Body of pancreas (tissue), 4 donors: ENCODE measurements around the gene ABCA5. TPM values are rescaled to one million over a fixed set of nuclear protein-coding genes. Genes with fewer than 3 reads are reported as not detected.

ENCODE experiments used
- ATAC-seq: fragments of 150-250 bp; one replicate; pipeline ENCODE4 v1.9.1; 2016
- DNase-seq, 4 donors: peaks; one replicate each; pipeline ENCODE4 v3.0.0-alpha.2; 2019
- H3K27ac ChIP-seq, 4 donors: fragments of 200-600 bp; sonication (generic); 1 replicate in 3 of 4; 2 replicates in 1 of 4; pipeline versions ENCODE4 v1.5.1 to v1.6.1; 2016 to 2019; ENCODE audit warnings: mild to moderate bottlenecking in 1 of 4, mixed read lengths in 1 of 4, moderate library complexity in 1 of 4
- H3K27me3 ChIP-seq, 2 donors: fragments of 200-600 bp; sonication (generic); one replicate each; pipeline ENCODE4 v1.6.0; 2016; ENCODE audit warnings: mild to moderate bottlenecking in 1 of 2
- H3K36me3 ChIP-seq, 2 donors: fragments of 200-600 bp; sonication (generic); replicated peaks in 1 of 2; 2 replicates each; pipeline ENCODE4 v1.5.1; 2016; ENCODE audit warnings: low read depth in 2 of 2; ENCODE audit not compliant: insufficient read depth in 1 of 2
- H3K4me1 ChIP-seq: fragments of 200-600 bp; sonication (generic); one replicate; pipeline ENCODE4 v1.6.0; 2016
- H3K4me3 ChIP-seq, 2 donors: fragments of 200-600 bp; sonication (generic); 1 replicate in 1 of 2; 2 replicates in 1 of 2; pipeline ENCODE4 v1.5.1; 2016 to 2019
- H3K9me3 ChIP-seq, 3 donors: fragments of 200-600 bp; sonication (generic); 1 replicate in 2 of 3; 2 replicates in 1 of 3; pipeline ENCODE4 v1.5.1; 2016
- POLR2A ChIP-seq, 3 donors: fragments of 450-650 bp; IDR thresholded peaks; one replicate each; pipeline ENCODE4 v1.6.1; 2016; ENCODE audit warnings: antibody characterized with exemption in 3 of 3, mild to moderate bottlenecking in 2 of 3
- whole genome bisulfite sequencing, 2 donors: methylation state at CpG; one replicate each; pipeline ENCODE4 v1.1.5; 2017; 5-methylcytosine and 5-hydroxymethylcytosine counted together
- intact Hi-C: fragments of 100-400 bp; cut with DNase I; formaldehyde crosslinking; loops from one replicate; pipeline ENCODE4 v1.15.1; 2023
- total RNA-seq, 2 donors: library from RNA; depleted of rRNA; stranded (reverse); fragments of >200 nt; gene quantifications; one replicate each; pipeline ENCODE4 v1.1.0, GENCODE V29; 2016
- TF ChIP-seq, protein P1 (sequence below), 7 experiments: fragments of 450-650 bp in 4 of 7; fragments of 200-600 bp in 3 of 7; sonication (generic) in 3 of 7; IDR thresholded peaks; one replicate each; pipeline ENCODE4 v1.5.1; 2016 to 2019; ENCODE audit warnings: antibody characterized with exemption in 7 of 7

The ABCA5 gene
- total RNA-seq, 2 donors from 2014 or later: 93.4 to 104 TPM

DNA sequence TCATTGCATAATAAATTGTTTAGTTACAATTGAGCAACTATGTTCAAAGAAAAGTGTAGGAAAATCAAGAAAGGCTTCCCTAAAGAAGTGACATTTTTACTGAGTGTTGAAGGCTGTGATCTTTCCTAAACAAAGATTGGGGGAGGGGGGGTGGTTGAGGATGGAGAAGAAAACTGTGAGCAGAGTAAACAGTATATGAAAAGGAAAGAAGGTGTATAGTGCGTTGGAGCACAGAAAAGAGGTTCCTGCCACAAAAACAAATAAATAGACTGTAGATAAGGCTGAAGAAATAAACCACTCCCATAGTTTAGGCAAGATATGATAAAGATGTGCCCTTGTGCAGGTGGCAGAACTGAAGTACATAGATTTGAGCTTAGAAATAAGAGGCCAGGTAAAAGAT, 106.8 kb downstream of the ABCA5 start:
- Histone ChIP-seq H3K27ac (no peak overlapping the region), H3K4me3 (no peak overlapping the region), H3K27me3 (no peaks in the 10 kb centered on the region), H3K9me3 (no peaks in the 10 kb centered on the region), H3K36me3 (no peaks in the 10 kb centered on the region), H3K4me1 (no peaks in the 10 kb centered on the region)
- ATAC-seq (no peak), DNase-seq (no peak)
- intact Hi-C loops: no loop called here
- no peak for TF ChIP-seq POLR2A (IDR thresholded peaks at IDR 0.05)
- TF ChIP-seq, protein P1, sequence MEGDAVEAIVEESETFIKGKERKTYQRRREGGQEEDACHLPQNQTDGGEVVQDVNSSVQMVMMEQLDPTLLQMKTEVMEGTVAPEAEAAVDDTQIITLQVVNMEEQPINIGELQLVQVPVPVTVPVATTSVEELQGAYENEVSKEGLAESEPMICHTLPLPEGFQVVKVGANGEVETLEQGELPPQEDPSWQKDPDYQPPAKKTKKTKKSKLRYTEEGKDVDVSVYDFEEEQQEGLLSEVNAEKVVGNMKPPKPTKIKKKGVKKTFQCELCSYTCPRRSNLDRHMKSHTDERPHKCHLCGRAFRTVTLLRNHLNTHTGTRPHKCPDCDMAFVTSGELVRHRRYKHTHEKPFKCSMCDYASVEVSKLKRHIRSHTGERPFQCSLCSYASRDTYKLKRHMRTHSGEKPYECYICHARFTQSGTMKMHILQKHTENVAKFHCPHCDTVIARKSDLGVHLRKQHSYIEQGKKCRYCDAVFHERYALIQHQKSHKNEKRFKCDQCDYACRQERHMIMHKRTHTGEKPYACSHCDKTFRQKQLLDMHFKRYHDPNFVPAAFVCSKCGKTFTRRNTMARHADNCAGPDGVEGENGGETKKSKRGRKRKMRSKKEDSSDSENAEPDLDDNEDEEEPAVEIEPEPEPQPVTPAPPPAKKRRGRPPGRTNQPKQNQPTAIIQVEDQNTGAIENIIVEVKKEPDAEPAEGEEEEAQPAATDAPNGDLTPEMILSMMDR (IDR thresholded peaks at IDR 0.05): no peak
- WGBS, 2 donors: 22 to 35% methylated on average over 1 of the region's 1 CpG

DNA sequence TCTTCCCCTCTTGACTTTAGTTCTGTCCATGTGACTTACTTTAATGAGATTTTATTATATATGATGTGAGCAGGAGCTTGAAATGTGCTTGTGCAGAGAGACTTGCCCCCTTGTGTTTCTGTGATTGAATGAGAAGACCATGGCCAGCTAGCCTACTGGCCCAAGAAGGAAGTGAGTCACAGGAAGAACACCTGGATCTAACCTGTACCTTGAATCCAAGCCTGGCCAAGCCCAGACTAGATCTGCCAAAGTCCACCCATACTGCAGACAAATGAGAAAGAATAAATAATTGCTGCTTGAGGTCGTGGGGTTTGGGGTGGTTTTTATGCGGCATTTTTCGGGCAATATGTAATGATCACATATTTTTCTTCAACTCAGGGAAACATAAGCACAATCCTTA, 107.9 kb downstream of the ABCA5 start:
- 76 to 86% methylated on average over 3 of the region's 3 CpGs for WGBS, 2 donors
- H3K4me3 ChIP-seq: no peak overlapping the region

DNA sequence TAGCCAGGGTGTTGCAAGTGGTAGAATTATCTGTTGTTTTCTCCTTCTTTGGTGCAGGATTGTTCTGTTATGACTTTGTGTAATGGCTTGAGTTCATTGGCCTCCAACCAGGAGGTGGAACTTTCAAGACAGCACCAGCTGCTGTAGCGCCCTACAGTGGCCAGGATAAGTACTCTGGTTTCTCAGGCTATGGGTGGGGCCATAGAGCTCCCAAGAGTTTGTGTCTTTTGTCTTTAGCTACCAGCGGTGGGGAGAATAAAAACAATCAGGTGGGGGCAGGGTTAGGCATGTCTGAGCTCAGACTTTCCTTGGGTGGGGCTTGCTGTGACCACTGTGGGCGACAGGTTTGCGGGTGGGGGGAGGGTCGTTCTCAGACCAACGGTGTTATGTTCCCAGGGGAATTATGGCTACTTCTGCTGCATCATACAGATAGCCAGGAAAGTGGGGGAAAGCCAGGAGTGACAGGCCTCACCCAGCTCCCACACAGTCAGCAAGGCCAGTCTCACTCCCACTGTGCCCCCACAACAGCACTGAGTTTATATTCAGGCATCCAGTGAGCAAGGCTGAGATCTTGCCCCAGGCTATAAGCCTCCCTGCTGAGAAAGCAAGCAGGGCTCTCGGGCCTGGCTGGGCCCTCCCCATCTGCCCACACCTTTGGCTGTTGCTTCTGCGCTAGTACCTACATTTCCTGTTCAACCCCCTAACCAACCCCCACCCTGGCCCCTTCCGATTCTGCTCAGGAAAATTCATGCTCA, 113.7 kb downstream of the ABCA5 start:
- no peak overlapping the region for H3K4me3 ChIP-seq
- ATAC-seq: no peak
- WGBS, 2 donors: 90% methylated on average over 5 to 9 of the region's 9 CpGs
- H3K27me3 ChIP-seq: no peaks in the 10 kb centered on the region
- no peaks in the 10 kb centered on the region for H3K9me3 ChIP-seq
- no peak for DNase-seq
- no peak for TF ChIP-seq POLR2A (IDR thresholded peaks at IDR 0.05)
- TF ChIP-seq, protein P1 (IDR thresholded peaks at IDR 0.05): no peak
- no peaks in the 10 kb centered on the region for H3K4me1 ChIP-seq
- H3K36me3 ChIP-seq: no peaks in the 10 kb centered on the region
- H3K27ac ChIP-seq: no peak overlapping the region
- intact Hi-C loops: no loop called here

More for the DNA sequence above, 107.9 kb downstream of the ABCA5 start:
- Histone ChIP-seq H3K27ac (no peak overlapping the region), H3K27me3 (no peaks in the 10 kb centered on the region), H3K36me3 (no peaks in the 10 kb centered on the region), H3K4me1 (no peaks in the 10 kb centered on the region), H3K9me3 (no peaks in the 10 kb centered on the region)
- TF ChIP-seq, protein P1 (IDR thresholded peaks at IDR 0.05): no peak
- no peak for TF ChIP-seq POLR2A (IDR thresholded peaks at IDR 0.05)
- ATAC-seq: no peak
- no peak for DNase-seq
- intact Hi-C loops: no loop called here

DNA sequence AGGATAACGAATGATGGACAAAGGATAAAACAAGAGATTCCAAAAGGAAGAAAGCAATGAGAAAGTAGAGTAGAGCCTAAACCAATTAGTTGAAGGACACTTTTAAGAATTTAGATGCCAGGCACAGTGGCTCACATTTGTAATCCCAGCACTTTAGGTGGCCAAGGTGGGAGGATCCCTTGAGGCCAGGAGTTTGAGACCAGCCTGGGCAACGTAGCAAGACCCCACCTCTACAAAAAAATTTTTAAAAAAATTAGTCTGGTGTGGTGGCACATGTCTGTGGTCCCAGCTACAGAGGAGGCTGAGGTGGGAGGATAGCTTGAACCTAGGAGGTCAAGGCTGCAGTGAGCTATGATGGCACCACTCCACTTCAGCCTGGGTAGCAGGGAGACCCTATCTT, 118.3 kb downstream of the ABCA5 start:
- TF ChIP-seq, protein P1 (IDR thresholded peaks at IDR 0.05): no peak
- TF ChIP-seq POLR2A (IDR thresholded peaks at IDR 0.05): no peak
- WGBS, 2 donors: 82 to 85% methylated on average over 2 of the region's 2 CpGs
- Histone ChIP-seq H3K9me3 (no peaks in the 10 kb centered on the region), H3K27me3 (no peaks in the 10 kb centered on the region), H3K4me3 (no peak overlapping the region), H3K27ac (no peak overlapping the region), H3K36me3 (no peaks in the 10 kb centered on the region), H3K4me1 (no peaks in the 10 kb centered on the region)
- DNase-seq: no peak
- intact Hi-C loops: no loop called here
- ATAC-seq: no peak

GRCh38 chr17:69207151-69207550, 119.8 kb downstream of the ABCA5 start:
- ATAC-seq: no peak
- no peaks in the 10 kb centered on the region for H3K4me1 ChIP-seq
- TF ChIP-seq, protein P1 (IDR thresholded peaks at IDR 0.05): no peak
- no peak for TF ChIP-seq POLR2A (IDR thresholded peaks at IDR 0.05)
- intact Hi-C loops: no loop called here
- no peak for DNase-seq
- no peak overlapping the region for H3K4me3 ChIP-seq
- WGBS, 2 donors: 72 to 82% methylated on average over 4 of the region's 4 CpGs
- no peak overlapping the region for H3K27ac ChIP-seq
- no peaks in the 10 kb centered on the region for H3K9me3 ChIP-seq
- no peaks in the 10 kb centered on the region for H3K36me3 ChIP-seq
- H3K27me3 ChIP-seq: no peaks in the 10 kb centered on the region
